Nephron progenitor cell (in vitro differentiated cells): ENCODE results near the gene RAI1.

Source experiments
- DNase-seq: peaks from one replicate; pipeline ENCODE4 v3.0.0; 2021
- H3K27ac Mint-ChIP-seq: 2 replicates; pipeline ENCODE4 v1.8.0; 2021; ENCODE audit warnings: mild to moderate bottlenecking, moderate library complexity, mixed read lengths
- H3K27me3 Mint-ChIP-seq: 2 replicates; pipeline ENCODE4 v1.8.0; 2021; ENCODE audit warnings: mild to moderate bottlenecking, low read depth, mixed read lengths; ENCODE audit not compliant: poor library complexity
- H3K36me3 Mint-ChIP-seq: 2 replicates; pipeline ENCODE4 v1.8.0; 2021; ENCODE audit warnings: low read depth, mixed read lengths
- H3K4me1 Mint-ChIP-seq: 2 replicates; pipeline ENCODE4 v1.8.0; 2021; ENCODE audit warnings: mixed read lengths
- H3K4me3 Mint-ChIP-seq: 2 replicates; pipeline ENCODE4 v1.8.0; 2021; ENCODE audit warnings: mild to moderate bottlenecking, moderate library complexity, mixed read lengths
- H3K9me3 Mint-ChIP-seq: 2 replicates; pipeline ENCODE4 v1.8.0; 2021; ENCODE audit warnings: mild to moderate bottlenecking, moderate library complexity, mixed read lengths
- TF ChIP-seq, protein P1 (sequence below): fragments of 200-600 bp; sonication (generic); IDR thresholded peaks from 2 replicates; pipeline ENCODE4 v1.5.0; 2021; ENCODE audit warnings: antibody characterized with exemption

The RAI1 gene

DNA sequence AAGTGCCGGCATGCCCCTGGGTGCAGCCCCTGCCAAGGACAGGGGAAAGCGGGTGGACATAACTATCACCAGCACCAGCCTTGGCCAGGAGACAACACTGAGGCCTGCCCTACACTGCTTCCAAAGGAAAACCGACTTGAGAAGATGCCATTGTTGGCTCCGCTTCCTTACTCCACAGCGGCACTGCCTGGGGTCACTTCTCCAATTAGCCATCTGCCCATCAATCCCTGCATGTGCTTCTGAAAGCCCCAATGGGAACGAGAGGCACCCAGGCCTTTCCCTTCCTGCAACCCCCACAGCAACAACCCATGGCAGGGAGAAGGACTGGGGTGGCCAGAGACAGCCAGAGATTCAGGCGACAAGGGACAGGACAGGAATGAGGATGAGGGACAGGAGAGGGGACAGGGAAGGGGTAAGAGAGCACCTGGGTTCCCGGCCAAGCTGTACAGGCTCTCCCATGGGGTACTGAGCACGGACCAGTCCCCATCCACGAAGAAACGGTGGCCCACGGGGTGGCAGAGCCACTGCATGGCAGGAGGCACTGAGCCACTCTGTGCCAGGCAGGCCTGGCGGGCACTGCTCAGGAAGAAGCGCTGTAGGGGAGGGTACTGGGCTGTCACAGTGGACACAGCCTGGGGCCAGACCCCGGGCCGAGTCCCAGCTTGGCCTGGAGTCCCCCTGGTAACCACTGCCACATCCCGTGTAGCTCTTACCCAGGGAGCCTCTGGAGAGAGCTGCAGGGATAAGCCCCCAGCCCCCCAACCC, 134.4 kb downstream of the RAI1 start:
- H3K4me1 Mint-ChIP-seq: peaks cover 42% of the 10 kb centered on the region
- H3K27me3 Mint-ChIP-seq: no peaks in the 10 kb centered on the region
- DNase-seq: no peak
- H3K27ac Mint-ChIP-seq: no peak overlapping the region
- H3K4me3 Mint-ChIP-seq: no peak overlapping the region
- no peaks in the 10 kb centered on the region for H3K9me3 Mint-ChIP-seq
- H3K36me3 Mint-ChIP-seq: peaks cover 7% of the 10 kb centered on the region
- TF ChIP-seq, protein P1, sequence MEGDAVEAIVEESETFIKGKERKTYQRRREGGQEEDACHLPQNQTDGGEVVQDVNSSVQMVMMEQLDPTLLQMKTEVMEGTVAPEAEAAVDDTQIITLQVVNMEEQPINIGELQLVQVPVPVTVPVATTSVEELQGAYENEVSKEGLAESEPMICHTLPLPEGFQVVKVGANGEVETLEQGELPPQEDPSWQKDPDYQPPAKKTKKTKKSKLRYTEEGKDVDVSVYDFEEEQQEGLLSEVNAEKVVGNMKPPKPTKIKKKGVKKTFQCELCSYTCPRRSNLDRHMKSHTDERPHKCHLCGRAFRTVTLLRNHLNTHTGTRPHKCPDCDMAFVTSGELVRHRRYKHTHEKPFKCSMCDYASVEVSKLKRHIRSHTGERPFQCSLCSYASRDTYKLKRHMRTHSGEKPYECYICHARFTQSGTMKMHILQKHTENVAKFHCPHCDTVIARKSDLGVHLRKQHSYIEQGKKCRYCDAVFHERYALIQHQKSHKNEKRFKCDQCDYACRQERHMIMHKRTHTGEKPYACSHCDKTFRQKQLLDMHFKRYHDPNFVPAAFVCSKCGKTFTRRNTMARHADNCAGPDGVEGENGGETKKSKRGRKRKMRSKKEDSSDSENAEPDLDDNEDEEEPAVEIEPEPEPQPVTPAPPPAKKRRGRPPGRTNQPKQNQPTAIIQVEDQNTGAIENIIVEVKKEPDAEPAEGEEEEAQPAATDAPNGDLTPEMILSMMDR: no peak

DNA sequence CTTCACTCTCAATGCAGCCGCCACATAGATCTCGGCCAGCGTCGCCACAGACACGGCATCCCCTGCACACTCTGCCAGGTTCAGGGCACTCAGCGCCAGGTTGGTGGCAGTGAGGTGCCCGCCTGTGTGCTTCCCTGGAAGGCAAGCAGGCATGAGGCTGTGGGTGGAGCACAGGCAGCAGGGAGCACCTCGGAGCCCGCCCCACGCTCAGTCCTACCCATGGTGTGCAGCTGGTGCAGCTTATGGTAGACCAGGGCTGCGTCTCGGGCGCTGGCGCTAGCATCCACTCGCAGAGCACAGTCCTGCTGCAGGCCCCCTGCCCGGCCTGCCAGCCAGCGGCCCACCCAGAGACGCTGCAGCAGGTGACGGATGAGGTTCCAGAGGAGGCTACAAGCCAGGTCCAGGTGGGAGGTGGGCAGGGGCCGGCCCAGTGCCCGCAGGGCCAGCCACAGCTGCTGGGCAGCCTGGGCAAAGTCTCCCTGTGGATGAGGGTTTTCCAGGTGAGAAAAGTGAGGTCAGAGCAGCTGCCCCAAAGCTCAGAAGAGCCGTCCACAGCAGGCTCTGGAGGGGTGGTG, 135.1 kb downstream of the RAI1 start:
- Mint-ChIP-seq H3K27me3 (no peaks in the 10 kb centered on the region), H3K36me3 (peaks cover 7% of the 10 kb centered on the region), H3K27ac (no peak overlapping the region), H3K9me3 (no peaks in the 10 kb centered on the region), H3K4me3 (no peak overlapping the region), H3K4me1 (peaks cover 40% of the 10 kb centered on the region)
- DNase-seq: no peak
- TF ChIP-seq, protein P1: no peak

DNA sequence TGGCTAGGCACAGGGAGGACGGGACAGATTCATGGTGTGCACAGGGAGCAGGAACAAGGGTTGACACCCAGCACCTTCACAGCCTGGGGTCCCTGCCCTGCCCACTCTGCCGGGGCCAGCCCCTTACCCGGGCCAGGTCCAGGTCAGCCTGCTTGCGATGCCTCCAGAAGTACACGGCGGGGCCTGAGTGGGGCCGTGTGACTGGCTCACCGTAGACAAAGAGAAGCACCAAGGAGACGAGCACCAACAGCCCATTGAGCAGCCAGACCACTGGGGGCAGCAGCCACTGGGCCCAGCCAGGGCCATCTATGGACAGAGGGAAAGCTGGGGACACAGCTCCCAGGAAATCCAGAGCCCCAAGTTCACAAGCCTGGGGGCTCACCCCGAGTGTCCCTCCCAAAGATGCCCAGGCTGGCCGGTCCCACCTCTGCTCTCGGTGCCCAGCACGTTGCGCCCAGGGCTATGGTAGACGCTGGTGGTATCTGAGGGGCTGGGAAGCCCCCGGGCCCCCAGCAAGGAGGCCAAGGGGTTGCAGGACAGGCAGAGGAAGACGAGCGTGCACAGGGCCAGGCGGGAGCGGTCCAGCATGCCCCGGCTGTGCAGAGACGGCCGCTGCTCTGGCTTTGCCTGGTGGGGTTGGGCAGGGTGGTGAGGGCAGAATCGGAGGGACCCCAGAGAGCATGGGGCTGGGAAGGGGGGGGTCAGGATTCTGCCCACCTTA, 135.7 kb downstream of the RAI1 start:
- Mint-ChIP-seq H3K9me3 (no peaks in the 10 kb centered on the region), H3K4me1 (peaks cover 40% of the 10 kb centered on the region), H3K36me3 (peaks cover 7% of the 10 kb centered on the region), H3K4me3 (no peak overlapping the region), H3K27me3 (no peaks in the 10 kb centered on the region), H3K27ac (no peak overlapping the region)
- no peak for DNase-seq
- TF ChIP-seq, protein P1: no peak

DNA sequence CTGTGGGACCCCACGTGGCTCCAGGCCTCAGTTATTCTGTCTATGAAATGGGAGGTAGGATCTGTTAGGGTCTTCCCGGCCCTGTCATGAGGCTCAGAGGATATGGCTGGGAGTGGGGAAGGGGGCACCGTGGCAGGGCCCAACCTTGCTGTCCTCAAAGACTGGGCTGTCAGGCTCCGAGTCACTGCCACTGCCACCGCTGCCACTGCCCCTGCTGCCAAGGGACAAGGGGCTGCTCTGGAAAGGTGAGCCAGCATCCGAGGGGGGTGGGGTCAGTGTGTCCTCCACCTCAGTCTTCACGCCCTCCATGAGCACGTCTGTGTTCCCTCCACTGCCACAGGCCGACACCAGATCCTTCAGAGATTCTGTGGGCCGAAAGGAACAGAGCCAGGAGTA, 136.3 kb downstream of the RAI1 start:
- TF ChIP-seq, protein P1: no peak
- Mint-ChIP-seq H3K4me1 (peaks cover 42% of the 10 kb centered on the region), H3K27me3 (no peaks in the 10 kb centered on the region), H3K9me3 (no peaks in the 10 kb centered on the region), H3K36me3 (peaks cover 7% of the 10 kb centered on the region), H3K4me3 (no peak overlapping the region), H3K27ac (no peak overlapping the region)
- no peak for DNase-seq

DNA sequence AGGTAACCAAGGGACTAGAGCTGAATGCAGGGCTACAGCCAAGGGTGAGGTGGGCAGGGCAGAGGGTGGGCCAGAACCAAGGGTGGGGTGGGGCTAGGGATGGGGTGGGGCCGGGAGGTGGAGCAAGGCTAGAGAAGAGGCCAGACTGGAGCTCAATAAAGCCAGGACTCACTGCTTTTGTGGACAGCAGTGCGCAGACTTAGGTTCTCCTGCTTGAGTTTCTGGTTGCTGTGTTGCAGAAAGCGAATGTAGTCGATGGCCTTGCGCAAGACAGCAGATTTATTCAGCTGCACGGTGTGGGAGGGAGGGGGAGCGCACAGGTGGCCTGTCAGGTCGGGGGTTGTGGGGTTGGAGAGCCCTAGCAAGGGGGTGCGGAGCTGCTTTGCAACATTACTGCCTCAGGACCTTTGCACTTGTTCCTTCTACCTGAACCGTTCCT, 136.8 kb downstream of the RAI1 start:
- Mint-ChIP-seq H3K4me1 (peaks cover 47% of the 10 kb centered on the region), H3K27ac (no peak overlapping the region), H3K4me3 (no peak overlapping the region), H3K27me3 (no peaks in the 10 kb centered on the region), H3K36me3 (peaks cover 7% of the 10 kb centered on the region), H3K9me3 (no peaks in the 10 kb centered on the region)
- TF ChIP-seq, protein P1: no peak
- DNase-seq: no peak
